T-helper 1 cell treated with Interleukin-12 subunit alpha and Interleukin-12 subunit beta and Interleukin-4 antibody, amounts not matched to agents 30 μg/mL and 1 μg/mL, for 36 hours (primary cell): ENCODE measurements around the gene KDM3B.
"Not testable (repeated sequence)": the region's sequence is repeated elsewhere in the genome, so short reads cannot be mapped to it uniquely, and the experiment has no call there.

Experiments
- H3K27ac Mint-ChIP-seq: one replicate; pipeline ENCODE4 v1.8.0; 2021; ENCODE audit warnings: mild to moderate bottlenecking, mixed read lengths
- H3K27me3 Mint-ChIP-seq: one replicate; pipeline ENCODE4 v1.8.0; 2021; ENCODE audit warnings: low read depth, mixed read lengths
- H3K36me3 Mint-ChIP-seq: one replicate; pipeline ENCODE4 v1.8.0; 2021; ENCODE audit warnings: low read depth, mixed read lengths
- H3K4me1 Mint-ChIP-seq: one replicate; pipeline ENCODE4 v1.8.0; 2021; ENCODE audit warnings: low read depth, mixed read lengths
- H3K4me3 Mint-ChIP-seq: one replicate; pipeline ENCODE4 v1.8.0; 2021; ENCODE audit warnings: mild to moderate bottlenecking, moderate library complexity, mixed read lengths
- H3K9me3 Mint-ChIP-seq: one replicate; pipeline ENCODE4 v1.8.0; 2021; ENCODE audit warnings: mixed read lengths

KDM3B gene

DNA sequence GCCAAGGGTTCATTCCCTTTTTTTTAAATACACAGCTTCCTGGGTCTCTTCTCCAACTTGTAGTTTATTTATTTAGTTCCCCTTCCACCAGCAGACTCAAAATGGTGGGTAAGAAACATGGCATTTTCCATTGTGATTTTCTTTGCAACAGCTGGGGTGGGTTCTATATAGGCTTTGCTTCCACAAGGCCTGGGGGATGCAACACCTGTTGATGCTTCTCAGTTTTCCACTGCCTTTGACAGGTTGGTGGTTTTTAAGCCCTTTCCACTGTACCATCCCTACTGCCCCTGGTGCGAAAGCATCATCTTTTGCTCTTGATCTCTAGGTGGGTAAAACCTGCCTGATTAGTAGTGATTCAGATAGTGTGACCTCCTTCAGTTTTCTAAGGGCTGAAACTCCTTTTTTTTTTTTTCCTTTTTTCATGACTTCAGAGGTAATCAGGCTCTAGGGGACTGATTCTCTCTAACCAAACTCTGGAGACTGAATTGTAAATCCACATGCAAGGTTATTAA is 8.5 kb downstream of the KDM3B start:
- Mint-ChIP-seq H3K4me3 (no peak overlapping the region), H3K9me3 (no peaks in the 10 kb centered on the region), H3K27ac (peak overlapping the region; percentile 34)

DNA sequence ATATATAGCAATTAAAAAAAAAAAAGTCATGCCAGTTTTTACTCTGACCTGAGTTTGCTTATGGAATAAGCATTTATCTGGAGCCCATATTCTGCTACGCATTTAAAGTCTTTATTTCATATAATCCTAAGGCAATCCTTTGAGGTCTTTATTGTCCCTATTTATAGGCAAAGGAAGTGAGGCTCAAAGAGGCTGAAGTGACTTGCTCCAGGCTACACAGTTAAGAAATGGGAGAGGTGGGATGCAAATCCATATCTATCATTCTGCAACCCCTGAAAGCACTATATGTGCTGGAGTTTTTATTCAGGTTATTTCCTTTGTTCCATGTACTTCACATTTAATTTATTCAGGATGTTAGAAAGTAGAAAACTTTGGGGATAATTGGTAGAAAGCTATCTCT is 12.1 kb downstream of the KDM3B start:
- Mint-ChIP-seq H3K9me3 (no peaks in the 10 kb centered on the region), H3K4me3 (no peak overlapping the region), H3K27me3 (no peaks in the 10 kb centered on the region), H3K27ac (no peak overlapping the region), H3K36me3 (no peaks in the 10 kb centered on the region), H3K4me1 (peaks cover 20% of the 10 kb centered on the region)

More for the DNA sequence above, 8.5 kb downstream of the KDM3B start:
- Mint-ChIP-seq H3K4me1 (peaks cover 10% of the 10 kb centered on the region), H3K27me3 (no peaks in the 10 kb centered on the region), H3K36me3 (no peaks in the 10 kb centered on the region)

DNA sequence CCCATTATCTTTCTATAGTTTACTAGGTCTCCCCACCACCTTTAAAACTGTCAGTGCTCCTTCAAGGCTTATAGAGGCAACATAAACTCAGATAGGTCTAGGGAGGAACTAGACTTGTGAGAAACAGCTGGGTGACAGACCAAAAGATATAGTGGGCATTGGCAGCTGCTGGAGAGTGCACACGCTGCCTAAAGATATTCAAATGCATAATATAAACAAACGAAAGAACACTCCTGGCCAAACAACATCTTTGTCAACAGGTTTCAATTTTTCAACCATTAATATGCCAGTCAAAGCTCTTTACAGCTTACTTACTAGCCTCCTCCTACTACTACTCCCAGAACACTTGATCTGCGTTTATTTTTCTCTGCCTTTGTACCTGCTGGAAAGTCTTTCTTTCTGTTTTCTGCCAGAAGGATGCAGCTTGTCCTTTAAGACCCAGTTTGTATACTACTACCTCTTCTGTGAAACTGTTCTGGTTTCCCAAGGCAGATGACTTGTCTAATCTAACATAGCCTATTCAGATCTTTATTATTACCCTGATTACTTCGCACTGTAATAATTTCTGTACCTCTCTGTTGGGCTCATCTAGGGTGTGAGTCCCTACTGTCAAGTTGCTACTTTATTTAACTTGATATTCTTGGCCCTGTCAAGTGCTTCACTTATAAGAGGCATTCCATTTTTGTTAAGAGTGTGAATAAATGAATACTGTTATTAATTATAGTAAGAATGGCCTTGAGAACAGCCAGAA is 14.3 kb downstream of the KDM3B start:
- Mint-ChIP-seq H3K4me1 (peaks cover 15% of the 10 kb centered on the region), H3K27ac (no peak overlapping the region)

DNA sequence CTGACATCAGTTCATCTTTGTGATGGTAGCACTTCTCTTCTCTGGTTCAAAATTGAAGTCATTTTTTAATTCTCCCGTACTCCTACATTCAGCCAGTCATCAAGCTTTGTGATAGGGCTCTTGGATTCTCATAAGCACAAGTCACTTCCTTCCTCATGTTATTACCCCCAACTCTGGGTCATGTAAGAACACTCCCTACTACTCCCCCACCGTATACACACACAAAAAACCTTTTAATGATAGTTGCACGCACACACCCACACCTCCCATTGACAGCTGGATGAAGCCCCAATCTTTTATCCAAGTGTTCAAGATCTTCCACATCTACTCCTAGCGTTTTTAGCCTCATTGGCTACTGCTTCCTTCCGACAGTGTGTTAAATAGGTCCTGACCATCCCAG is 16.8 kb downstream of the KDM3B start:
- peaks cover 21% of the 10 kb centered on the region for H3K4me1 Mint-ChIP-seq
- peaks cover 4% of the 10 kb centered on the region for H3K36me3 Mint-ChIP-seq
- no peaks in the 10 kb centered on the region for H3K9me3 Mint-ChIP-seq
- no peak overlapping the region for H3K4me3 Mint-ChIP-seq
- no peak overlapping the region for H3K27ac Mint-ChIP-seq
- no peaks in the 10 kb centered on the region for H3K27me3 Mint-ChIP-seq

More for the DNA sequence above, 14.3 kb downstream of the KDM3B start:
- no peaks in the 10 kb centered on the region for H3K9me3 Mint-ChIP-seq
- no peak overlapping the region for H3K4me3 Mint-ChIP-seq
- H3K36me3 Mint-ChIP-seq, result no peaks in the 10 kb centered on the region
- no peaks in the 10 kb centered on the region for H3K27me3 Mint-ChIP-seq

DNA sequence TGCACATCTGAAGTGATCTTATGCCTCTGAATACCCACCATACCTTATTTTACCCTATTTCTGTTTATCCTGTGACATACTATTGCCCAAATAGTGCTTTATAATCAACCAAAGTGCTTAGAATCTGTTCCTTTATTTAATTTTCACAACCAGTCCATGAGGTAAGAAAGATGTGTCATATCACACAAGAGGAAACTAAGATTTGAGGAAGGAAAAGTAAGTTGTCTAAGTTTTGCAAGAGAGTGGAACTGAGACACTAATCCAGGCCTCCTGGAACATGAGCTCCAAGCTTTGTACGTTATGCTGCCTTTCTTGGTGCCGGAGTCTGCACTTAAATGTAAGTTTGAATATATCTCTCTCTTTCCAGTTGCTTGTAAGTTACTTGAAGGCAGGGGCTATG is 17.2 kb downstream of the KDM3B start:
- no peak overlapping the region for H3K27ac Mint-ChIP-seq

DNA sequence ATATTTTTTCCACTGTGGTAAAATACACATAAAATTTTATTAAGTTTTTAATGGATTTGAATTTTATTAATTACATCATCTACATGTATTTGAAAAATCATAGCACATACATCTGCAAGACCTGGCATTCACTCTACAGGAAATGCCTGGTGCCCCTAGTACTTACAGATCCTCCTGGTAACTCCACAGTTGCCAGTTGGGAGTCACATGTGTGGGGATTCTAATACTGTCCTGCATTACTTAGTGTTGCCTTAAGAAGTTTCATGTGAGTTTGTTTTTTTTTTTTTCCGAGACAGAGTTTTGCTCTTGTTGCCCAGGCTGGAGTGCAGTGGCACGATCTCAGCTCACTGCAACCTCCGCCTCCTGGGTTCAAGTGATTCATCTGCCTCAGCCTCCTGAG is 18.1 kb downstream of the KDM3B start:
- H3K9me3 Mint-ChIP-seq, result no peaks in the 10 kb centered on the region
- H3K4me3 Mint-ChIP-seq, result no peak overlapping the region
- H3K27ac Mint-ChIP-seq, result no peak overlapping the region
- H3K4me1 Mint-ChIP-seq, result peaks cover 21% of the 10 kb centered on the region
- no peaks in the 10 kb centered on the region for H3K27me3 Mint-ChIP-seq
- peaks cover 4% of the 10 kb centered on the region for H3K36me3 Mint-ChIP-seq

More for the DNA sequence above, 17.2 kb downstream of the KDM3B start:
- Mint-ChIP-seq H3K4me3 (no peak overlapping the region), H3K27me3 (no peaks in the 10 kb centered on the region), H3K36me3 (peaks cover 4% of the 10 kb centered on the region), H3K9me3 (no peaks in the 10 kb centered on the region), H3K4me1 (peaks cover 21% of the 10 kb centered on the region)

DNA sequence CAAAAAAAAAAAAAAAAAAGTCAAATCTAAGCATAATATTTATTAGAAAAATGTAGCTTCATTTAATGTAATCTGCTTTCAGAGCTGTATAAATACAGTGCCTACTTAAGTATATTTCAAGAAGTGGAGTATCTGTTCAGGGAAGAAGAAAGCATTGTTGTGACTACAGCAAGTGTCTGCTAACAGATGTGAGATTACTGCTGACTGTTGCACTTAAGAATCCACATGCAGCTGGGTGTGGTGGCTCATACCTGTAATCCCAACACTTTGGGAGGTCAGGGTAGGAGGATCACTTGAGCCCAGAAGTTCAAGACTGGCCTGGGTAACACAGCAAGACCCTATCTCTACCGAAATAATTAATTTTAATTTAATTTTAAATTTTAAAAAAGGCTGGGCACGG is 19.0 kb downstream of the KDM3B start:
- H3K27ac Mint-ChIP-seq, result no peak overlapping the region
- H3K36me3 Mint-ChIP-seq, result peaks cover 4% of the 10 kb centered on the region
- no peaks in the 10 kb centered on the region for H3K27me3 Mint-ChIP-seq
- peaks cover 19% of the 10 kb centered on the region for H3K4me1 Mint-ChIP-seq
- H3K9me3 Mint-ChIP-seq, result no peaks in the 10 kb centered on the region
- H3K4me3 Mint-ChIP-seq, result no peak overlapping the region

DNA sequence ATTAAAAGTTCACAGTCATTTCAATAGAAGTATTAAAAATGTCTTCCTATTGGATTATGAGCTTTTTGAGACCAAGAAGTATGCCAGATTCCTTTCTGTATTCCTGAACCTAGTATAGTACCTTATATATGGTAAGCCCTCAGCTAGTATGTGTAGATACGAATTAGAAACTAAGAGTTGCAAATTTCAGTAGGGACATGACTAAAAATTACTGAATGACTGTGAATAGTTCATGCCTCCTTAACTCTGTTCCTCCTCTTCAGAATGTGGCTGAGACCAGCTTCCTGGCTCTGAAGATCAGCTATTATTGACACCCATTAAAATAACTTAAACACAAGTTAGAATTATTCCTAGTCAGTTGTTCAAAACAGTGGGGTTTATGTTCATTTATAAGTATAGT is 19.7 kb downstream of the KDM3B start:
- Mint-ChIP-seq H3K27ac (no peak overlapping the region), H3K4me1 (peaks cover 15% of the 10 kb centered on the region), H3K9me3 (no peaks in the 10 kb centered on the region), H3K36me3 (peaks cover 8% of the 10 kb centered on the region), H3K4me3 (no peak overlapping the region), H3K27me3 (no peaks in the 10 kb centered on the region)

DNA sequence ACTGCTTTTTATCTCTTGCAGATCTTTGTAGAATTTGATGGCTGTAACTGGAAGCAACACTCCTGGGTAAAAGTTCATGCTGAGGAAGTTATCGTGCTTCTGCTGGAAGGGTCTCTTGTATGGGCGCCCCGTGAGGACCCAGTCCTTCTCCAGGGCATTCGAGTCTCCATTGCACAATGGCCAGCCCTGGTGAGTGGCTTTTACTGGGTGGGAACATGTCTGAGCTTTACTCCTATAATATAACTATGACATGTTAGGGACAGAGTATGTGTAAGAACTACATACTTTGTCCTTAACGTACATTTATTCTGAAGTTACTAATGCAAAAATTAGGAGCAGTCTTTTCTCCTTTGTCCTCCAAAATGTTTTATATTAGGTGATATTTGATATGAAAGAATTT is 20.2 kb downstream of the KDM3B start:
- Mint-ChIP-seq H3K27ac (no peak overlapping the region), H3K4me1 (peaks cover 15% of the 10 kb centered on the region), H3K4me3 (no peak overlapping the region), H3K36me3 (peaks cover 12% of the 10 kb centered on the region), H3K9me3 (no peaks in the 10 kb centered on the region), H3K27me3 (no peaks in the 10 kb centered on the region)

DNA sequence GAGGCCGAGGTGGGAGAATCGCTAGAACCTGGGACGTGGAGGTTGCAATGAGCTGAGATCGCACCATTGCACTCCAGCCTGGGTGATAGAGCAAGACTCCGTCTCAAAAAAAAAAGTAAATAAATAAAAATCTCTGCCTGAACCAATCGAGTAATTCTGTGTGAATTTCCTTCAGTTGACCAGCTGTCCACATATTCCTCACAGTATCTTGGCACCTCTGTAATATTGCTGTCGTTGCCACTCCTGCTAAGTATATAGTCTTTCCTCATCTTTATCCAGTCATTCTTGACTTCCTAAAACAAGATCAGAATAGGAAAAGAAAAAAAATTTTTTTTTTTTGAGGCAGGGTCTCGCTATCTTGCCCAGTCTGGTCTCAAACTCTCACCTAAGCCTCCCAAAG is 29.9 kb downstream of the KDM3B start:
- Mint-ChIP-seq H3K4me1 (no peaks in the 10 kb centered on the region), H3K4me3 (no peak overlapping the region), H3K36me3 (peaks cover 36% of the 10 kb centered on the region), H3K27ac (no peak overlapping the region), H3K9me3 (no peaks in the 10 kb centered on the region), H3K27me3 (no peaks in the 10 kb centered on the region)

DNA sequence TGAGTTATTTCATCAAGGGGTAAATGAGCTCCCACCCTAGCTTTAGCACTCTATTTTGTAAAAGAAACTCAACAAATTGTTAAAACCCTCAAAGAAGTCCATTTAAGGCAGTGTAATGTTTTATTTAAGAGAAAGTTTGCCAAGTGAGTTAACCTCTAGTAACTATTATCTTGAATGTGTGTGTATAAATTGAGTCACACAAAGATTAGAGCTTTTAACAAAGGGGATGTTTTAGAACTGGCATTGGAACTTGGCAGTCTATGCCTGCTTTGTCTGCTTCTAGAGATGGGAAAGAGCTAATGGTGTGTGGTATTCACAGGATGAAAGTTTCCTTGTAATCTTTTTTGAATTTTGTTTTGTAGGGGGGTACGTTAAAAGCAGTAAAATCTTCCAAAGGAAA is 33.2 kb downstream of the KDM3B start:
- no peak overlapping the region for H3K27ac Mint-ChIP-seq

DNA sequence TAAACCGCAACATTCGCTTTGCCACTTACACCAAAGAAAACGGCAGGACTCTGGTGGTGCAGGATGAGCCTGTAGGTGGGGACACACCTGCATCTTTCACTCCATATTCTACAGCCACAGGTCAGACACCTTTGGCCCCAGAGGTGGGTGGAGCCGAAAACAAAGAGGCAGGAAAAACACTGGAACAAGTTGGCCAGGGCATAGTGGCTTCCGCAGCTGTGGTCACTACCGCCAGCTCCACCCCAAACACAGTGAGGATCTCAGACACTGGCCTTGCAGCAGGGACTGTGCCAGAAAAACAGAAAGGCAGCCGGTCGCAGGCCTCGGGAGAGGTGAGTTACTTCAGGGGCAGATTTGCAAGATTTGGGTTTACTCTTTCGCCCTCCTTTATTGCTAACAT is 33.8 kb downstream of the KDM3B start:
- Mint-ChIP-seq H3K4me3 (no peak overlapping the region), H3K4me1 (no peaks in the 10 kb centered on the region), H3K9me3 (no peaks in the 10 kb centered on the region), H3K27ac (no peak overlapping the region), H3K36me3 (peaks cover 33% of the 10 kb centered on the region), H3K27me3 (no peaks in the 10 kb centered on the region)

More for the DNA sequence above, 33.2 kb downstream of the KDM3B start:
- H3K36me3 Mint-ChIP-seq, result peaks cover 31% of the 10 kb centered on the region
- H3K4me1 Mint-ChIP-seq, result no peaks in the 10 kb centered on the region
- H3K27me3 Mint-ChIP-seq, result no peaks in the 10 kb centered on the region
- H3K9me3 Mint-ChIP-seq, result no peaks in the 10 kb centered on the region
- H3K4me3 Mint-ChIP-seq, result no peak overlapping the region

DNA sequence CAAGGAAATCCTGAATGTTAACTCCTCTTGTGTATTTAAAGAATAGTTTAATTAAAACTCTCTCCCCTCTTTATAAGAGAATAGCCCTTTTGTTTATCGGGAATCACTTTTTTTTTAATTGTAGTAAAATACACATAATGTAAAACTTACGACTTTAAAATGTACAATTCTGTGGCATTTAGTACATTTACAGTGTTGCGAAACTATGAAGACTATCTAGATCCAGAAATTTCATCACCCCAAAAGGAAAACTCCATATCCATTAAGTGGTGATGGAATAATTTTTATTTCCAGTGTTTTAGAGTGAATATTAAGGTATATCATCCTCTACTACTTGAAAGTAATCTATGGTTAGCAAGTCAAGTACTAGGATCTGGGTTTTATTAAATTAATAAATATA is 36.8 kb downstream of the KDM3B start:
- no peak overlapping the region for H3K27ac Mint-ChIP-seq
- no peaks in the 10 kb centered on the region for H3K27me3 Mint-ChIP-seq
- peaks cover 36% of the 10 kb centered on the region for H3K36me3 Mint-ChIP-seq
- no peaks in the 10 kb centered on the region for H3K4me1 Mint-ChIP-seq
- H3K4me3 Mint-ChIP-seq, result no peak overlapping the region
- no peaks in the 10 kb centered on the region for H3K9me3 Mint-ChIP-seq

DNA sequence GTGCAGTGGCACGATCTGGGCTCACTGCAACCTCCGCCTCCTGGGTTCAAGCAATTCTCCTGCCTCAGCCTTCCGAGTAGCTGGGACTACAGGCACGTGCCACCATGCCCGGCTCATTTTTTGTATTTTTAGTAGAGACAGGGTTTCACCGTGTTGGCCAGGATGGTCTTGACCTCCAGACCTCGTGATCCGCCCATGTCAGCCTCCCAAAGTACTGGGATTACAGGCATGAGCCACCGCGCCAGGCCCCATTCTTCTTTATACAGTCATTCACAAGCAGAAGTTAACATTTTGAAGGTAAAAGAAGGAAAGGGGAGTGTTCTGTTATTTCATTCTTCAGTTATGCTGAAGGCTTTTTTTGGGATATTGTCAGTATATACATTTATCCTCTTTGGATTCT is 37.4 kb downstream of the KDM3B start:
- H3K36me3 Mint-ChIP-seq, result peaks cover 42% of the 10 kb centered on the region
- H3K27ac Mint-ChIP-seq, H3K9me3 Mint-ChIP-seq, H3K4me3 Mint-ChIP-seq, H3K27me3 Mint-ChIP-seq, H3K4me1 Mint-ChIP-seq: not testable (repeated sequence)

DNA sequence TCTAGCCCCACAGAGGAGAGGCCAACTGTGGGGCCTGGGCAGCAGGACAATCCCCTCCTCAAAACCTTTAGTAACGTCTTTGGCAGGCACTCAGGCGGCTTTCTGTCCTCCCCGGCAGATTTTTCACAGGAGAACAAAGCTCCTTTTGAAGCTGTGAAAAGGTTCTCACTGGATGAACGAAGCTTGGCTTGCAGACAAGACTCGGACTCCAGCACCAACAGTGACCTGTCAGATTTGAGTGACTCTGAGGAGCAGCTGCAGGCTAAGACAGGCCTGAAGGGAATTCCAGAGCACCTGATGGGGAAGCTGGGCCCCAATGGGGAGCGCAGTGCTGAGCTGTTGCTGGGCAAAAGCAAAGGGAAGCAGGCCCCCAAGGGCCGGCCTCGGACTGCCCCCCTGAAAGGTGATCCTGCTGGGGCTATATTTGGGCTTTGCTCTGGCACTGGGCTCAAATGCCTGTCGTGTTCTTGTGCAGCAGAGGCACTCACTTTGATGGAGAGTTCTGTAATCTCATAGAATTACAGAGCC is 39.4 kb downstream of the KDM3B start:
- no peak overlapping the region for H3K27ac Mint-ChIP-seq
- peaks cover 35% of the 10 kb centered on the region for H3K36me3 Mint-ChIP-seq
- H3K4me3 Mint-ChIP-seq, result no peak overlapping the region
- H3K27me3 Mint-ChIP-seq, result no peaks in the 10 kb centered on the region
- no peaks in the 10 kb centered on the region for H3K4me1 Mint-ChIP-seq
- no peaks in the 10 kb centered on the region for H3K9me3 Mint-ChIP-seq
